ENCODE measurements around the gene CHKA. TPM values are rescaled to one million over a fixed set of nuclear protein-coding genes. Genes with fewer than 3 reads are reported as not detected.

Gene CHKA
- total RNA-seq, 2 experiments from 2014 or later = 17.6 to 17.8 TPM

DNA sequence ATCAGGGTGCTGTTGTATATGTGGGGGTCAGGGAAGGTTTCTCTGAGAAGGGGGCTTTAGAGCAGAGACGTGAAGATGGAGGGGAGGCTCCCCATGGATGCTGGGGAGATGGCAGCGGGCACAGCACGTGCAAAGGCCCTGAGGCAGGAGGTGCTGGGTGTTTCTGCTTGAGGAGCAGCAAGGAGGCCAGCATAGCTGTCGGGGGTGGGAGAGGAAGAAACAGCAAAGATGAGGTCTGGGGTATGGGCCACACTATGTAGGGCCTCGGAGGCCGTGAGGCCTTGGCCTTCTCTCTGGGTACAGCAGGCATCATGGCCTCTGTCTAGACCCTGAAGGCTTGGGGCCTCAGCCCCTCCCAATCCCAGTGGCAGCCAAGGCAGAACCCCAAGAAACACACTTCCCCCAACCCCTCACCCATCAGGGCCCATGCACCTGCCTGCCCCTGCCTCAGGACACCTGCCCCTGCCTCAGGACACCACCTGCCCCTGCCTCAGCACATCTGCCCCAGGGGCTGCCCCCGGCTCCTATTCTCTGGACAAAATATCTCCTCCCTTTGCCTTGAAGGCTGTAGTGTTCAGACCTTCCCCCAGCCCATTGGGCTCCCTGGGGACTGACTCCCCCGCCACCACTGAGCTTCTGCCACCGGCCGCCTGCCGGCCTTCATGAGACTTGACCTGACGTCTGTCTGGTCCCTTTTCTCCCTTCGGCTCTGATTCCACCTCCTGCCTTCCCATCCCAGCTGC, 104.9 kb downstream of the CHKA start:
- no peaks in the 10 kb centered on the region for H3K4me1 Mint-ChIP-seq
- H3K27ac Mint-ChIP-seq = no peak overlapping the region
- H3K36me3 Mint-ChIP-seq = no peaks in the 10 kb centered on the region
- H3K9me3 Mint-ChIP-seq = no peaks in the 10 kb centered on the region
- DNase-seq = no peak
- no peaks in the 10 kb centered on the region for H3K27me3 Mint-ChIP-seq
- H3K4me3 Mint-ChIP-seq = no peak overlapping the region

DNA sequence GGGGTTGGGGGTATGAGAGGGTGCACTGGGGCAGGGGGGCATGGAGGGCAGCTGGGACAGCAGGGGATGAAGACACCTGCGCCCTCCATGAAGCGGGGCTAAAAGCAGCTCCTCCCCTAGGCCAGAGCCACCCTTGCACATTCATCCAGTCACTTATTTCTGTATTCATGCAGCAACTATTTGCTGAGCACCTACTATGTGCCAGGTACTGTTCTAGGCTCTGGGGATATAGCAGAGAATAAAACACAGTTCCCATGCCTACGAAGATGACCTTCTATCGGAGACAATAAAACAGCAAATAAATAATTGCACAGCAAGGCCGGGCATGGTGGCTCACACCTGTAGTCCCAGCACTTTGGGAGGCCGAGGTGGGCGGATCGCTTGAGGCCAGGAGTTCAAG, 105.7 kb downstream of the CHKA start:
- H3K36me3 Mint-ChIP-seq = no peaks in the 10 kb centered on the region
- no peaks in the 10 kb centered on the region for H3K4me1 Mint-ChIP-seq
- no peaks in the 10 kb centered on the region for H3K27me3 Mint-ChIP-seq
- DNase-seq = no peak
- H3K9me3 Mint-ChIP-seq = no peaks in the 10 kb centered on the region
- H3K27ac Mint-ChIP-seq = no peak overlapping the region
- H3K4me3 Mint-ChIP-seq = no peak overlapping the region

DNA sequence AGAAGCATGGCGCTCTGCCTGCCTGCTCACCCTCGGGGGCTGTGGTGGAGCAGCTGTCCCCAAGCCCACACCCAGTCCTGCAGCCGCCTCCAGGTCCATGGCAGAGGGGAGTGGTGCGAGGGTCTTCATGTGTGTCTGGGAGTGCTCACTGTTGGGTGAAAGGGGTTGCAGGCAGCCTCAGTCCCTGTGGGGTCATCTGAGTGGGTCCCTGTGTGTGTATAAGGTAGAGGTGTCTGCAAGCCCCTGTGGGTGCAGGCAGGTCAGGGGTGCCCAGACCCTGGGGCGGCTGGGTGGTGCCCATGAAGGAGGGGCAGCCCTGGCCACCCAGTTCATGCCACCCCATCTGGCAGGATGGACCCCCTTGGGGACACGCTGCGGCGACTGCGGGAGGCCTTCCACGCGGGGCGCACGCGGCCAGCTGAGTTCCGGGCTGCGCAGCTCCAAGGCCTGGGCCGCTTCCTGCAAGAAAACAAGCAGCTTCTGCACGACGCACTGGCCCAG, 106.2 kb downstream of the CHKA start:
- no peak for DNase-seq
- H3K27ac Mint-ChIP-seq = no peak overlapping the region

DNA sequence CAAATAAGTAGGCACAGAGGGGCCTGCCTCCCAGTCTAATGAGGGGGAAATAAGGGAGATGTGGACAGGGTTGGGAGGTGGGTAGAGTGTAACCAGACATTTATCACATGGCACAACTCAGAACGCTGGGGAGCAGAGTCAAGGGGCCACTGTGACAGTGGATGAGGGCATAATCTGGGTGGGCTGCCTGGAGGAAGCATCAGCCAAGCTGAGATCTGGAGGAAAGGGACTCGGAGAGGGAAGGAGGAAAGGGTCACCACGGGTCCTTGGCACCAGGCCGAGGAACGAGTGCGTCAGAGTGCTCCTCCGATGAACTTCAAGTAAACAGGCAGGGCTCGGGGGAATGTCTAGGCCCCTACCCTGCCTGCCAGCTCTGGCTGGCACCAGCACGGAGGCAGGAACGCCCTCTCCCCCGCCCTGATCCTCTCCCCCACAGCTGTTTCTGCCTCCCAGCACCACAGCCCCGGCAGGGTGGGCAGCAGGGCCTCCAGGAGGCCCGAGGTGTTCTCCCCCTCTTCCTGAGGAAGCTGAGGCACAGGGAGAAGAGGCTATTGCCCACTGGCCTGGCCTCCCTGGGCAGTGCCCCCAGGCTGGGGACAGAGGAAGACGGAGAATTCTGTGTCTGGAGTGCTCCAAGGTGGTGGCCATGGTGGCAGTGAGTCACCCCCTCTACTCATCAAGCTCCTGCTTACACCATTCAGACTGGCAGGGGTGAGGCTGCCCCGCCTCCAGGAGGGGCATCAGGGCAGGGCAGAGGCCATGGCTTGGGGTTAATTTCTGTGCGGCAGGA, 106.8 kb downstream of the CHKA start:
- Mint-ChIP-seq H3K9me3 (no peaks in the 10 kb centered on the region), H3K4me3 (no peak overlapping the region)
- no peak for DNase-seq

More for the DNA sequence above, 106.2 kb downstream of the CHKA start:
- no peak overlapping the region for H3K4me3 Mint-ChIP-seq
- no peaks in the 10 kb centered on the region for H3K36me3 Mint-ChIP-seq
- peaks cover under 1% of the 10 kb centered on the region for H3K4me1 Mint-ChIP-seq
- no peaks in the 10 kb centered on the region for H3K27me3 Mint-ChIP-seq
- H3K9me3 Mint-ChIP-seq = no peaks in the 10 kb centered on the region

DNA sequence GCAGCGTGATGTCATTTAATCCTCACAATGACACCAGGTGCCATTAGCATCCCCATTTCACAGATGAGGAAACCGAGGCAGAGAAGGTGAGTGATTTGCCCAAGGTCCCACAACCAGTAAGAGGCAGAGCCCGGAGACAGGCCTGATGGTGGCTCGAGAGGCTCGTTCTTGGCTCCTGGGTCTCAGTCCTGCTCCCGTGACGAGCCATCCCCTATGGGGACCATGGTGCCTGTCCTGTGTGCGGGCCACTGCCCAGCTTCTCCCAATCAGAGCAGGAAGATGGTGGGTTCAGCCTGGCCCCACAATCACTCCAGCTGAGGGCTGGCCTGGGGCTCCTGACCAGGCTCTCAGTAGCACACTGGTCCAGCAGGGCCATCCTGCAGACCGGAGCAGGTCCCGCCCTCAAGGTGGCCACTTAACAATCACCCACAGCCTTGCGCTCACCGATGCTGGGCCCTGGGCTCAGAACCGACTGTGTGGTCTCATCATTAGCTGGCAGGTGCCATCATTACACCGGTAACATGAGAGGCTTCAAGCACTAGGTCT, 107.5 kb downstream of the CHKA start:
- Mint-ChIP-seq H3K9me3 (no peaks in the 10 kb centered on the region), H3K4me1 (peaks cover 13% of the 10 kb centered on the region), H3K36me3 (no peaks in the 10 kb centered on the region), H3K4me3 (no peak overlapping the region), H3K27me3 (no peaks in the 10 kb centered on the region), H3K27ac (no peak overlapping the region)
- no peak for DNase-seq

More for the DNA sequence above, 106.8 kb downstream of the CHKA start:
- H3K27me3 Mint-ChIP-seq = no peaks in the 10 kb centered on the region
- peaks cover 6% of the 10 kb centered on the region for H3K4me1 Mint-ChIP-seq
- H3K36me3 Mint-ChIP-seq = no peaks in the 10 kb centered on the region
- H3K27ac Mint-ChIP-seq = no peak overlapping the region

DNA sequence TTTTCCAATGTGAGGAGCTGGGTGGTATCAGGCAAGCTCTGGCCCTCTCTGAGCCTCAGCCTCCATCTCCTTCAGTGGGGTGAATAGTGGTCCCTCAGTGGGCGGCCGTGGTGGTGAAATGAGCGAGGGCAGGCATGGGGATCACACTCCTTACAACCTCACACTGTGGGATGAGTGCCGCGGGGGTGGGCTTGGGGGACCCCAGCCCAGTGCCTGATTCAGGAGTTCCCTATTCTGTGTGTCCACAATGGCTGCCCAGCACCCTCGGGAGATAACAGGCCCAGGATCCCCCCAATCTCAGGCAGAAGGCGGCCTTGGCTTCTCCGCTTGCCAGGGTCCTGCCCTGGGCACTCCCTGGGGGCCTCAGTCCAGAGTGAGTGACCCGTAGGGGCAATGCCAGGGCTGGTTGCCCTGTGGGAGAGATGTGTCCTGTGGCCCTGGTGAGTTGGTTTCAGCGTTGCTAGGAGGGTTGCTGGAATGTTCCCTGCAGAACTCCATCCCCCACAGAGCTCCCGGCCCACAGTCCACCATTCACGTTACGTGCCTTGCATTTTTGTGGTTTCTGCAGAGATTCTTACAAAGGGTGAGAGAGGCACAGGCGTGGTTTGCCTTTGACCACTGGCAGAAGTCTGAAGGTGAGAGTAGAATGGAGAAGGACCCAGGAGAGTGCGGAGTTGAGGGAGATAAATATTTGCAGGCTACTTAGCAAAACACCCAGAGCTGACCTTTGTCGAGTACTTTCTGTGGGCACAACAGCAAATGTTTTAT, 108.2 kb downstream of the CHKA start:
- Mint-ChIP-seq H3K9me3 (no peaks in the 10 kb centered on the region), H3K27me3 (no peaks in the 10 kb centered on the region), H3K36me3 (no peaks in the 10 kb centered on the region), H3K27ac (no peak overlapping the region), H3K4me1 (peaks cover 13% of the 10 kb centered on the region), H3K4me3 (no peak overlapping the region)
- DNase-seq = no peak

DNA sequence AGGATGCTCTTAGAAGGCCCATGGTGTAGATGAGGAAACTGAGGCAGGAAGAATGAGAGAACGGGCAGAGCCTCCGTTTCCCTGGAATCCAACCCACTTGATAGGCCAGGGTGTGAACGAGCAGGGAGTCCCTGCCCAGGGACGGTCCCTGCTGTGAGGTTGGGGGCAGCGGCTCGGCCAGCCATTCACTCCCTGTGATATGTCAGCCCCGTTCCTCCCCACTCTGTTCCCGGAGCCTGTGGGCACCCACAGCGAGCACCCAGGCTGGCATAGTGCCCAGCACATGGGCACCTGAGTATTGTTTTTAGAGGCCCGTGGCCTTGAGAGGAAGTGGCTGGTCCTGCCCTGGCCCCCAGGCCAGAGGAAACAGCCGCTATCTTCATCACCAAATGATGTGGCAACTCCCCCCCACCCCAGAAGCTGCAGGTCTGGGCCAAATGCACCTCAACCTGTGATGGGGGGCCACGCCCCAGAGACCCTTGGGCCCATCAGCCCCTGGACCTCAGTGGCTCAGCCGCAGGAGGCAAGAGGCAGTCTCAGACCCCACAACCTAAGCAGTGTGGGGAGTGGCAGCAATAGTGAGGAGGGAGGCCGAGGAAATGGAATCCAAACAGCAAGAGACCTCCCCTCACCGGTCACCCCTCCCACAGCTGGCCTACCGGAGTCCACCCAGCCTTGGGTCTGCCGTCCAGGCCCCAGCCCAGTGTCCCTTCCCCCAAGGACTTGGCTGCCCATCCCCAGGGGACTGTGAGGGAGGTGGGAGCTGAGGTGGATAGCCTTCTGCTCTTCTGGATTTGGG, 108.9 kb downstream of the CHKA start:
- H3K27ac Mint-ChIP-seq = no peak overlapping the region
- H3K9me3 Mint-ChIP-seq = no peaks in the 10 kb centered on the region
- no peaks in the 10 kb centered on the region for H3K27me3 Mint-ChIP-seq
- H3K36me3 Mint-ChIP-seq = no peaks in the 10 kb centered on the region
- DNase-seq = no peak
- peaks cover 13% of the 10 kb centered on the region for H3K4me1 Mint-ChIP-seq
- H3K4me3 Mint-ChIP-seq = no peak overlapping the region

DNA sequence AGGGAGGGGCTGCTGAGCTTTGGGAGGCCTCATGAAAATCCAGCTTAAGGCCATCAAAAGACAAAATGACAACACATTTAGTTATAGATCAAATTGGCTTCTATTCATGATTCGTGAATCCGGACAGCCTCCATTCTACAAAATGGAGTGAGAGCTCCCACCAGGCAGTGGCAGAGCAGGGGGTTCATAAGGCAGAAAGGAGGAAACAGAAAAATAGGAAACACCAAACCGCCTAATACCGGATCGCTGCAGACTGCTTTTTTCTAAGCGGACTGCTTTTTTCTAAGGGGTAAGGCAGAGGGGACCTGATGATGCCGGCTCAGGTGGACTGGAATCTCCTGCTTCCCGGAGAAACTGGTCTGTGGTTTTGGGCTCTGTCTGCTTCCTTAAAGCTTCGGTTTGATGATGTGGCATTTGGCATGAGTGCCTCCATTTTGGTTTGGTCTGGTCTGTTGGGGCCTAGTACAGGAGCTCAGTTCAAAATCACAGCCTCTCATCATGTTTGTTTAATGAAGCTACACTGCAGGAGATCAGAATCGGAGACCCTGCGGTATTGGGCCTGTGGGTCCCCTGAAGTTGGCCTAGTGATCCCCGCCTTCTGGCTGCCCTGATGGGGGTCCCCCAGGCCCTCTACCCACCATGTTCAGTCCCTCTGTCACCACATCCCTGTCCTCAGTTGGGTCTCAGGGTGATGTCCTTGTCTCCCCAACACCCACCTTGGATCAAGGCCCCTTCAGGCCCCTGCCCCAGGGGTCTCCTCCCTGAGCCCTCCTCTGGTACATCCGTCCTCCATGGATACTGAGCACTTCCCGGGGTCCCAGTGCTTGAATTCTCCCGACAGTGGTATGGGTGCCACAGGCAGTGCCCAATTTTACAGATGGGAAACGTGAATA, 109.9 kb downstream of the CHKA start:
- Mint-ChIP-seq H3K36me3 (no peaks in the 10 kb centered on the region), H3K27ac (no peak overlapping the region), H3K27me3 (no peaks in the 10 kb centered on the region), H3K4me1 (peaks cover 13% of the 10 kb centered on the region), H3K4me3 (no peak overlapping the region), H3K9me3 (no peaks in the 10 kb centered on the region)
- no peak for DNase-seq

DNA sequence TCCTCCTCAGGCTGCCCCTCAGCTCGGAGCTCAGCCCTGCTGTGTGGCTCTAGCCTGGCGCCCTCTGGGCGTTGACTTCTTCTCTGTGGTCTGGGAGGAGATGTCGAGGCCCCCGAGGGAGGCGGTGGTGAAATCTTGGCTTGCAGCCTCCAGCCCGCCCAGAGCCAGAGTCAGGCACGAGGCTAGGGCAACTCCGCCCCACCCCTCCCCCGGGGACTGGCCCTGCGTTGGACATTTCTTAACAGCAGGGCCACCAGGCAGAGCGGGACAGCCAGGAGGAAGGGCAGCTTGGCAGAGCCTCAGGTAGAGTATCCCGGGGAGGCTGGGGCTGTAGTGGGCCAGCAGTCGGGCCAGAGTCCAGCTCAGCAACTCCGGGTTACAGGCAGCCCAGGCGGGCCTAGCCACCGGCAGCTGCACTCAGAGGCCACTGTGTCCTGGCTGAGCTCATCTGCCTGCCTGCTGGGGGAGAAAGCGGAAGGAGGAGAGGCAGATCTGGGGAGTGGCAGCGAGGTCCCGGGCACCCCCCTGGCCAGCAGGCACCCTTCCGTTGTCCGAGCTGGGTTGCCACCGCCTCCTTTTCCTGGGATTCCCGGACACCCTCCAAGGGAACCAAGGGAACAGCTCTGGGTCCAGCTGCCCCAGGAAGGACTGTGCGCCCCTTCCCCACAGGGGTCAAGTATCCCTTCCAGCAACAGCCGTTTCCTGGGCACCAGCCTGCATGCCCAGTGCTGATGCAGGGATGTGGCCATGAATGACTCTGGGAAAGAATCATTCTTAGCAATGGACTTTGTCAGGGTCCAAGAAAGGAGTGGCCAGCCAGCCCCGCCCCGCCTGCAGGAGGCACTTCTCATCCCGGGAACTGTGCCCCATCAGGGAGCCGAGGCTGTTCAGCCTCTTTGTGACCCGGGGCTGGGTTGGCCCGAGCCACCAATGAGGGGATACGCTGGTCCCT, 110.8 kb downstream of the CHKA start, which contains the start of gene ALDH3B1:
Gene ALDH3B1 (plus strand): TSS at position 238 of the 952 bp plus-strand sequence. CDS start 4,971 bp downstream, outside the sequence.
- no peak for DNase-seq
- Mint-ChIP-seq H3K27ac (no peak within 1 kb of the TSS), H3K9me3 (no peaks in the 10 kb centered on the region), H3K36me3 (no peaks in the 10 kb centered on the region), H3K4me3 (no peak within 1 kb of the TSS), H3K27me3 (no peaks in the 10 kb centered on the region), H3K4me1 (peaks cover 13% of the 10 kb centered on the region)

DNA sequence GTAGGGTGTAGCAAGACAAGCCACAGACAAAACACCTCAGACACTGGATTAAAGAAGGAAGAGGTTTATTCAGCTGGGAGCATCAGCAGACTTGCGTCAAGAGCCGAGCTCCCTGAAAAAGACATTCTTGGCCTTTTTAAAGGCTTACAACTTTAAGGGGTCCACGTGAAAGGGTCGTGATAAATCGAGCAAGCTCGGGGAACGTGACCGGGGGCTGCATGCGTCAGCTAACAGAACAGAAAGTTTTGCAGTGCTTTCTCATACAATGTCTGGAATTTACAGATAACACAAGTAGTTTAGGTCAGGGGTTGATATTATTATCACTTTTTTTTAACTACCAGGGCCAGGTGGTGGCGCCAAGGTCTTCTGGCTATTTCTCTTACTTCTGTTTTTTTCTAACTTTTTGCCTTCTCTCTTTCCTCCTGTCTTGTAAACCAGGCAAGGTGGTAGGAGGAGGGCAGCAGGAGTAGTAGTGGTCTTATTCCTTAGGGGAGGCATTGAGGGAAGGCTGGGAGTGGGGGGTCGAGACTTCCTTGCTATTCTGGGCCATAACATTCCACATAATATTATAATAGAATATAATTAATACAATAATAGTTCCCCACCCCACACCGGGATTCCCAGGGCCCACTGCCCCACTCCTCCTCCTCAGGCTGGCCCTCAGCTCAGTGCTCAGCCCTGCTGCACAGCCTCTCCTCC, 111.6 kb downstream of the CHKA start:
- Mint-ChIP-seq H3K4me3 (no peak overlapping the region), H3K27ac (no peak overlapping the region), H3K9me3 (no peaks in the 10 kb centered on the region), H3K36me3 (no peaks in the 10 kb centered on the region), H3K4me1 (peaks cover 17% of the 10 kb centered on the region), H3K27me3 (no peaks in the 10 kb centered on the region)
- no peak for DNase-seq

DNA sequence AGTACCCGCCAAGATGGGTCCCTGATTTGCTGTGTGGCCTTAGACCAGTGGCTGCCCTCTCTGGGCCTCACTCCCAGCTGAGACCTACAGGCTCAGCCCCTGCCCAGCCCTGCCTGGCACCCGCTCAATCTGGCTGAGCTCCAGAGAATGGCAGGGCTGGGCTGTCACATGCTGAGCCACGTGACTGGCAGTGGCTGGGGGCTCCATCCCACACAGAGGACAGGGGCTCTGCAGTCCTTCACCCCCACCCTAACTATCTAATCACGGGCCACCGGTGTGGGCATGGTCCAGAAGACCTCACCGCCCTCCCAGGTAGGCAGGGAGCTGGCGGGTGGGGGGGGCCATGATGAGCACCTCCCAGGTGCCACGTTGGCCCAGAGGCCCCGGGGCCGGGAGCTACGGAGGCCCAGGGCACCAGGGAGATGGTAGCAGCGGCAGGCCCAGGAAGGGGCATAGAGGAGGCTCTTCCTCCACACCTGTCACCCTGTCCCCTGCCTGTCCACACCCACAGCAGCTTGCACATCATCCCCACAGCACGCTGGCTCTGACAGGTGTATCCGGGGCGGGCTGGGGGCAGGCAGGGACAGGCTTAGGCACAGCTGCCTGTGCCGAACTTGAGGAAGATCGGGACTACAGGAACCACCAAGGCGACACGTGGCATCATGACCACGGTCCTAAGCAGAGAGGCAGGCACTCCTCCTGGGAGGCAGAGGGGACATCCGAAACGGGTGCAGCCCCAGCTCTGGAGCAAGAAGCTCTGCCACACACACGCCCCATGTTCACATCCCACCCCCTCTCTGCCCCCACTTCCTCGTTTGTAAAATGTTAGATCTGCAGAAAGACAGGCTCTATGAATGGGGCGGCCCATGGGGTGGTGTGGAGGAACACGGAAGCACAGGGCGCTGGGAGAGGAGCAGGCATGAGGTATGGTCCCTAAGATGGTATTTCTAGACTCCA, 112.5 kb downstream of the CHKA start:
- no peaks in the 10 kb centered on the region for H3K27me3 Mint-ChIP-seq
- no peak overlapping the region for H3K4me3 Mint-ChIP-seq
- H3K36me3 Mint-ChIP-seq = no peaks in the 10 kb centered on the region
- H3K9me3 Mint-ChIP-seq = no peaks in the 10 kb centered on the region
- no peak overlapping the region for H3K27ac Mint-ChIP-seq
- peaks cover 17% of the 10 kb centered on the region for H3K4me1 Mint-ChIP-seq
- DNase-seq = no peak
